ENCODE measurements around the gene RASSF4.

The RASSF4 gene

GRCh38 chr10:44959247-44960087 is at the start of gene RASSF4:
RASSF4 (plus strand) TSS chr10:44959802; CDS start chr10:44970203, 10,401 bp downstream.
- DNase-seq (ENCODE audit: low read depth): no peak

- no peak for DNase-seq (ENCODE audit: low read depth)
These were observed 49.7 kb upstream of the RASSF4 start for GRCh38 chr10:44909910-44910309.

- DNase-seq (ENCODE audit: low read depth): no peak
These were observed 49.0 kb upstream of the RASSF4 start for GRCh38 chr10:44910602-44911001.

GRCh38 chr10:44911081-44911540 is 48.5 kb upstream of the RASSF4 start, which contains the start of gene TMEM72:
TMEM72 (plus strand) TSS chr10:44911337; CDS start chr10:44911513, 176 bp downstream.
- DNase-seq (ENCODE audit: low read depth): no peak

GRCh38 chr10:44911951-44912350 is 47.7 kb upstream of the RASSF4 start:
- no peak for DNase-seq (ENCODE audit: low read depth)

GRCh38 chr10:44913350-44914081 is 46.1 kb upstream of the RASSF4 start:
- no peak for DNase-seq (ENCODE audit: low read depth)

GRCh38 chr10:44914891-44915290 is 44.7 kb upstream of the RASSF4 start:
- DNase-seq (ENCODE audit: low read depth): no peak

- DNase-seq (ENCODE audit: low read depth): no peak
These were observed 43.2 kb upstream of the RASSF4 start for GRCh38 chr10:44916429-44916828.

GRCh38 chr10:44917848-44918247 is 41.8 kb upstream of the RASSF4 start:
- DNase-seq (ENCODE audit: low read depth): no peak

GRCh38 chr10:44920252-44920651 is 39.4 kb upstream of the RASSF4 start:
- DNase-seq (ENCODE audit: low read depth): no peak

GRCh38 chr10:44921061-44921460 is 38.5 kb upstream of the RASSF4 start:
- DNase-seq (ENCODE audit: low read depth): no peak

- DNase-seq (ENCODE audit: low read depth): no peak
These were observed 38.1 kb upstream of the RASSF4 start for GRCh38 chr10:44921506-44921905.

- DNase-seq (ENCODE audit: low read depth): no peak
These were observed 37.6 kb upstream of the RASSF4 start for GRCh38 chr10:44922021-44922420.

GRCh38 chr10:44922796-44923545 is 36.6 kb upstream of the RASSF4 start:
- no peak for DNase-seq (ENCODE audit: low read depth)

- DNase-seq (ENCODE audit: low read depth): no peak
These were observed 36.0 kb upstream of the RASSF4 start for GRCh38 chr10:44923611-44924010.

GRCh38 chr10:44924261-44925040 is 35.2 kb upstream of the RASSF4 start:
- no peak for DNase-seq (ENCODE audit: low read depth)

- no peak for DNase-seq (ENCODE audit: low read depth)
These were observed 34.4 kb upstream of the RASSF4 start for GRCh38 chr10:44925224-44925623.

- DNase-seq (ENCODE audit: low read depth): no peak
These were observed 33.5 kb upstream of the RASSF4 start for GRCh38 chr10:44925811-44926750.

- DNase-seq (ENCODE audit: low read depth): no peak
These were observed 32.8 kb upstream of the RASSF4 start for GRCh38 chr10:44926751-44927351.

- DNase-seq (ENCODE audit: low read depth): no peak
These were observed 32.2 kb upstream of the RASSF4 start for GRCh38 chr10:44927352-44927751.
